Suppressor macrophage treated with lipopolysaccharide for 1 hour (primary cell): ENCODE data around the gene KCNK10.
"Not testable (repeated sequence)": the region's sequence is repeated elsewhere in the genome, so short reads cannot be mapped to it uniquely, and the experiment has no call there.

Source experiments
- DNase-seq, 3 donors: peaks; one replicate each; pipeline ENCODE4 v3.0.0-alpha.2; 2020 to 2022

Gene KCNK10

DNA sequence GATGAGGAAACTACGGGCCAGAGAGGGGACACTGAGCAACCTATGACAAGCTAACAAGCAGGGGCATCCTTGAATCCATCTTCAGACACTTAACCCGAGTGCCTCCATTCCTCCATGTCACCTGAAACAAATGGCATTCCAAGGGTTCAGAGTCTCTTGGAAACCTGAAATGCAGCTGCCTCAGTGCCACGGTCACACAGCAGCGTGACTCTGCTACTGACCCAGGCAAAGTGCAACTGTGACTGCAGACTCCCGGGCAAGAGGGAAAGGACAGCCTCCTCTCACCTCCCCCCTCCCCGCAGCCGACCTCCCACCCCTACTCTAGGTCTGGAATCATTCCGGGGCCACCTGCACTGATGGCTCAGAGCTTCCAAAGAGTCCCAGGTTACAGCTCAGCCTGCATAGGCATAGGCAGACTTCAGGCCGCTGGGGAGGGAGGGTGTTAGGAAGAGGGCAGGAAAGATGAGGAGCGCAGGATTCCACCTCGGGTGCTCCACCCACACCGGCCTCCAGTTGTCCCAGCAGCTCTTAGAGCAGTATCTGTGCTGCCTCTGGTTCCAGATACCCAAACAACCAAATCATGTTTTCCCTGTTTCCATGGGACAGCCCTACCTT is 53.2 kb downstream of the KCNK10 start:
- no peak for DNase-seq

DNA sequence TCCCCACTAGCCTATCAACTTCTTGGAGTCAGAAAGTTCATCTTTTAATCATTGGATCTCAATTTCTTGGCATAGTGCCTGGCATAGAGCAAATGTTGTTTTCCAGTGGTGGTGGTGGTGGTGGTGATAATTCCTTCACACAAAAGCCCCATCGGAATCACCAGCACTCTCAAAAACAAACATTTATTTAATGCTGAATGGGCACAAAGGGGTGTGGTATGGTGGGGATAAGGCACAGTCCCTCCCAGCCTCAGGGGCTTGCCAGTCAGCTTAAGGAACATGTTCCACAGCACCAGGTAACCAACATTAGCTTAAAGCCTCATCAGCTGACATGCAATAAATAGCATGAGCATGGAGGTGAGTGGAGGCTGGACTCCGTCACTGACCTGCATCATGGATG is 56.6 kb downstream of the KCNK10 start:
- DNase-seq: no peak

DNA sequence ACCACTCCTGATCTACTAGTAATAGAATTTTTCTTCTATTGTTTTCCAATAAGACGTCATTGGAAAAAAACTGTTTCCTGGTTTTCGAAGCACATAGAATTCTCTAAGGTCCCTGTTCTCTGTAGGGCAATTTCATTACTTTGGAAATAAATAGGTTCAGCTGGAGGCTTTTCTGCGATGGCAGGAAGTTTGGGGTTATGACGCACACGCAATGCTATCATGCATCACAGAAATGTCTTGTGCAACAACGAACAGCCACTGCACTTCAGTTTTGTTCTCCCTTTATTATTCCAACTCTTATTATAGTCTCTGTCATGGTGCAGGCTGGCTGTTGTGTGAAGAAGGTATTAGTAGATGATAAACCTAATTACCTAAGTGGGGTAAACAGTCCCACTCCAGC is 59.0 kb downstream of the KCNK10 start:
- DNase-seq: peak; percentile 42 to 68 (median 68)

DNA sequence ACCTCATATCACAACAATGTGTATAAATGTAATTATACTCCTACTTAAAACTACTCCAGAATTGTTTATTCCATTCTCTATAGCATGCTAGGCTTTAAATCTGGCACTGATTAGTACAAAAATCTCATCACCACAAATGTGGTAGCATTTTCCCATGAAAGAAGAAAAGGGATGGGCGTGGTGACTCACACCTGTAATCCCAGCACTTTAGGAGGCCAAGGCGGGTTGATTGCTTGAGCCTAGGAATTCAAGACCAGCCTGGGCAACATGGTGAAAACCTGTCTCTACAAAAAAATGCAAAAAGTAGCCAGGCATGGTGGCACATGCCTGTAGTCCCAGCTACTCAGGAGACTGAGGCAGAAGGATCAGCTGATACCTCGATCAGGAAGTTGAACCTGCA is 61.8 kb downstream of the KCNK10 start:
- not testable (repeated sequence) for DNase-seq

DNA sequence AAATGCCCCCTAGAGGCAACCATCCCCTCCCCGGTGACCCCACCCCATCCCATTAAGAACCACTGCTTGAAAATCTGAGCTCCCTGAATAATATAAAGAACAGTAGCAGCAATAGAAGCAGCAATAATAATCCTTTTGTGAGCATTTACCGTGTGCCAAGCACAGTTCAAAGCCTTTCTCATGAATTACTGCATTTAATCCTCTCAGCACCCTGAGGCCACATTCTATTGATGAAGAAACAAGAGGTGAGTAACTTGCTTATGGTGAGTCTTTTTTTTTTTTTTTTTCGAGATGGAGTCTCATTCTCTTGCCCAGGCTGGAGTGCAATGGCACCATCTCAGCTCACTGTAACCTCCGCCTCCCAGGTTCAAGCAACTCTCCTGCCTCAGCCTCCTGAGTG is 65.0 kb downstream of the KCNK10 start:
- no peak for DNase-seq

DNA sequence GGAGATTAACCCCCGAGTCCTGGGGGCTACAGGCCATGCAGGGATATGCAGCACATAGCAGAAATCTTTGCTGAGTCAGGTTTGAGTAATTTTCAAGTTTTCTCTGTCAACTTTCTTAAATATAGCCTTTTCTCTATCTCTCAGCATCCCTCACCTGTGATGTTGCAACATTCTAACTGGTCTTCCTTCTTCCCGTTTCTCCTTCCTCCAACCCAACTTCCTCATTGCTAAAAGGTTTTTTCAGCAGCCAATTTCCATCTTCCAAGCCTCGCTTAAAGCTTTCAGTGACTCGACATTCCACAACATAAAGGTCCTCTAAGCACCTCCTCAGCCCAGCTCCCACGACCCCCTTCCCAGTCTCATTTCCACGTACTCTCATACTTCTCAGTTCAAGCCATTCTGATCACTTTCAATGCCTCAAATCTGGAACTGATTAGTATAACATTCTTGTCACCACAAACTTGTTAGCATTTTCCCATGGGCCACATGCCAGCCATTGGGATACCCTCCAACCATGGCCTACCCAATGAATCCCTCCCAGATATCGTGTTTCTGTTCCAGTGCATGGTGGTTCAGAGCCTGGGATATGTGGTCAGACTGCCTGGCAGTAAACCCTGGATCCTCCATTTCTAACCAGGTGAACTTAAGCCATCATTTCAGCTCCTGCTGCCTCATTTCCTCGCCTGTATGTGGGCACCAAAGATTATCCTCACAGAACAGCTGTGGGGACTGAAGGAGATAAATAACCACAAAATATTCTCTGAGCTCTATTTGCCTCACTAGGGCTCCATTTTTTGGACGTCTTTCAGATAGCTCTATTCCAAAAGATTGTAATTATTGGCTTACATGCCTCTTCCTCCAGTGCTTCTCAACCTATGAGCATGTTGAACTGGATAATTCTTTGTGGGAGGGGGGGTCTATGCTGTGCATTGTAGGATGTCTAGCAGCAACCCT is 65.8 kb downstream of the KCNK10 start:
- no peak for DNase-seq

DNA sequence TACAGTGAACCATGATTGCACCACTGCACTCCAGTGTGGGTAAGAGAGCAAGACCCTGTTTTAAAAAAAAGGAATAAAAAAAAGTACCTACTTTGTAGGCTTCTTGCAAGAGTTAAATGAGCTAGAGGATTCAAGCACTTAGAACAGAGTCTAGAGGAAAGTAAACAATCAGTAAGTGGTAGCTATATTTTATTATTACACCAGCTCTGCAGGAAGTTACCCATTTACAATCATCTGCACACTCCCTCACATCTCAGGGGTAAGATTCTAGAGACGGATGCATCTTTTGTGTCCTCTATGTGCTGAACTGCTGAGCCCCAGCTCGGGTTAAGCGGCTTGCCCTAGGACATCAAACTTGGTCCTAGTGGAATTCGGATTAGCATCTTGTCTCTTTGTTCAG is 67.3 kb downstream of the KCNK10 start:
- DNase-seq: no peak

DNA sequence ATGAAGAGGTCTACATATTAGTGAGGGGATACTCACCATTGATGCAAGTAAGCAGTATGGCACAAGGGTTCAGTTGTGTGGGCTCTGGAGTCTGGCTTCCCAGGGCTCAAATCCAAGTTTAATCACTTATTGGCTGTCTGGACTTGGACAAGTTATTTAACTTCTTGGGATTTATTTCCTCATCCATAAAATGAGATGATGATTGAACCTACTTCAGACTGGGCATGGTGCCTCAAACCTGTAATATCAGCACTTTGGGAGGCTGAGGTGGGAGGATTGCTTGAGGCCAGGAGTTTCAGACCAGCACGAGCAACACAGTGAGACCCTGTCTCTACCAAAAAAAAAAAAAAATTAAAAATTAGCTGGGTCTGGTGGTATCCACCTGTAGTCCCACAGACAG is 67.9 kb downstream of the KCNK10 start:
- DNase-seq: no peak

DNA sequence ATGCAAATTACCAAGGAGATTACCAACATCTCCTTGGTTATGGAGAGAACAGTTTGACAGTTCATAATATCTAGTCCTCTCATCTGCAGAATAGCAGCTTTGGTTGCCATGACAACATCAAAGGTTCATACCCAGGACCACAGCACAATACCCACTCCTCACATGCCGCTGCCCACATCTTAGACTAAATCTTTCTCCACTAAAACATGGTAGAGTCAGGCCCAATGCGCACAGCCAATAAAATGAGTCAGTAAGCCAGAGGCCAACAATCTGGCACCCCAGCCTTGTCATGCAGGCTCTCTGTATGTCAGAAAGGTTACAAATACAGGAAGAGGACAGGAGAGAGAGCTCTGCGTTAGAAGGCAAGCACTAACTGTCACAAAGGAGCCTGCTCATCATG is 70.6 kb downstream of the KCNK10 start:
- DNase-seq: no peak

DNA sequence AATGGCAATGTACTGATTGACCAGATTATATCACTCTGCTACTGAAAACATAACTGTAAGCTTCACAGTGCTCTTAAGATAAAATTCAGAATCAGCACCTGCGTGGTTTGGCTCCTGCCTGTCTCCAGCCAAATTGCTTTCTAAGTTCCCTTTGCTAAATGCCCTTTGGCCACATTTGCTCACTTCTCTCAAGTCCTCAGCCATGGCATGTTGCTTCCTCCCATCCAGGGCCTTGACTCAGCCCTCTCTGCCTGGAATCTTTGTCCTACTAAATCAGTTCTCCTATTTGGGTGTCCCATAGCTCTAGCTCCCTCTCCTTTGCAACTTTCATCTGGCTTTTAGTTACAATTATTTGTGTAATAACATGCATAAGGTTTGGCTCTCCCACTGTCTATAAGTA is 71.4 kb downstream of the KCNK10 start:
- peak in 2 of 3 donors; percentile 28 to 33 for DNase-seq

DNA sequence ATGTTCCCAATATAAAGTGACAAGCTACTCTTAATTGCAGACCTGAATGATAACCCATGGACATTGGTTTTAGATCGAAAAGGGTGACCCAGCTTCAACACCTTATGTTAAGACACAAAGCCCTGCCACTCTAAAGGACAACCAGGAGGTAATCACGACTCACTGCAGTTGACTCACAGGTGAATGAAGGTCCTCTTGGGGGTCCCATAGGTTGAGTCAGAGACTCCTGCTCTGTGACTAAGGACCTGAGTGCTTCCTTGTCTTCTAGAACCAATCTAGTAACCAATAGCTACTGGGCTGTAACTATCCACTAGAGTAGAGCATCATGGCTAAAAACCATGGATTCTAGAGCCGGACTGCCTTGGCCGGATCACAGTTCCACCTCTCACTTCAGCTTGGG is 73.8 kb downstream of the KCNK10 start:
- DNase-seq: no peak

DNA sequence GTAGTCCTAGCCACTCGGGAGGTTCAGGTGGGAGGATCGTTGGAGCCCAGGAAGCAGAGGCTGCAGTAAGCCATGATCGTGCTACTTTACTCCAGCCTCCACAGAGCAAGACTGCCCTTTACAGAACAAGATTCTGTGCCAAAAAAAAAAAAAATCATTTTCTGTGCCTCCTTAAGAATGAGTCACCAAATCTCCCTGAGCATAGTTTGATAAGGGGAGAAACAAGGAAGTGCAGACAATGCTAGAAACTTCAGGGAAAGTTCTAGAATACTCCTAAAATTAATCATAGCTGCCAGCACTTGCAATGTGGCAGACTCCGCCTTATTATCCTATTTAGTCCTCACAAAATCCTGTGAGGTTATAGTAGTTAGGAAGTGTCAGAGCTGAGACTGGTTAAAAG is 74.5 kb downstream of the KCNK10 start:
- peak; percentile 55 to 77 (median 77) for DNase-seq

DNA sequence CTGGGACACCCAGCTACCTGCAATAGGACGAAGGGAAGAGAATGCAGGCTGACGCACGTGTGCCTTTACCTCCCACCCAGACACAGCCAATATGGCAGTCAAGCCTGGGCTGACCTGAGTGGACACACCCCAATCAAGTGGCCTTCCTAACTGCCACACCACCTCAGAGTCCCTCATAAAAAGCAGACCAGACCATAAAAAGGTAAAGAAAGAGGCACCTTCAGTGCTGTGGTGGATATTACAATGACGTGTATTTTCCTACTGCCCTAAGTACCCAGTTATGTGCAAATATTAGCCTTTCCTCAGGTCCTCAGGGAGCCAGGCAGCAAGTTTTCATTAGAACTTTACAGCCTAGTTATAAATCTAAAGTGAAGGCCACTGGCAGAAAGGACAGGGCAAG is 75.8 kb downstream of the KCNK10 start:
- no peak for DNase-seq

DNA sequence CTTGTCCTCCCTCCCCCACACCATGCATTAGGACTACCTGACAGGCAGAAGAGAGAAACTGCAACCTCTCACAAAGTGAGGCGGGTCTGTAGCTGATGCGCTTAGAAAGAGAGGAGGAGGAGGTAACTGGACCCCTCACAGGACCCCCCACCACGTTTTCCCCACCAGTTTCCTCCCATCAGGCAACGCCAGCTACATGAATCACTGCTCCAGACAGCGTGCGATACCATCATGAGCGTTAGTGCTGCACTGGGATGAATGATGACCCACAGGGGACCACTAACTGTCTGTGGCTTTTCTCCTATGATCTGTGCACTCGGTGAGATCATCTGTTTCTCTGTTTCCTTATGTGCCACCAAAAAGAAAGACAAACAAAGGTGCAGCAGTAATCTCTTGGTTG is 77.7 kb downstream of the KCNK10 start:
- DNase-seq: no peak

DNA sequence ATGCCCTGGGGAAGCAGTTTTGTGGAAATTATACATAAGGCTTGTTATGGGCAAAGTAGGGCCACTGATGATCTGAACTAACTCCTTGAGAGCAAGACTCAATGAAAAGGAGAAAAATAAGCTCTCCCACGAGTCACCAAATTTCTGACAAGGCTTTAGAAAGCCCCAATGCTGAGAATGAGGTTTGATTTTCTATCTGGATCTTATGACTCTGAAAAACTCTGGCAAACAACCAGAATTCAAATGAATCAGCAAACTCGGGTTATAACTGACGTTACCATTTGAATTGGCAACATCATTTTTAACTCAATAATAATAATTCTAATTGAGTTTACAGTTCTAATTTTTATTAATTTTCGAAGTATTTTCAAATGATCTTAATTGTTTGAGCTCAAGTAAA is 79.1 kb downstream of the KCNK10 start:
- peak; percentile 4 to 45 (median 23) for DNase-seq

DNA sequence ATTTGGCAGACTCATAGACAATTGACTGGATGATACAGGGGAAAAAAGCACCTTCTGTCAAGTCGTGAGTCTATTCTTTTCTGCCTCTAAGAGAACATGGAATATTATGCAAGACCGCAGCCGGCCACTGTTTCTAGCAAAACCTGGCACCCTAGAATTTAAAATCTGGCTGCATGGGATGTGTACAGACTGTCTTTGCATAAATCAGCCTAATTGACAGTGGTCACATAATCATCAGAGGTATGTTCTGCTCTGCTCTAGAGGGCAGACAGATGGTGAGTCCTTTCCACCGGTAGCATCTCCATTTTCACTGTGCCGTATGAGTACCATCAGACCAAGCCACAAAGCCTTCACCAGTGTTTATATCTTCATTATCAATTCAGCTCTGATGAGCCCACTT is 80.6 kb downstream of the KCNK10 start:
- DNase-seq: no peak

DNA sequence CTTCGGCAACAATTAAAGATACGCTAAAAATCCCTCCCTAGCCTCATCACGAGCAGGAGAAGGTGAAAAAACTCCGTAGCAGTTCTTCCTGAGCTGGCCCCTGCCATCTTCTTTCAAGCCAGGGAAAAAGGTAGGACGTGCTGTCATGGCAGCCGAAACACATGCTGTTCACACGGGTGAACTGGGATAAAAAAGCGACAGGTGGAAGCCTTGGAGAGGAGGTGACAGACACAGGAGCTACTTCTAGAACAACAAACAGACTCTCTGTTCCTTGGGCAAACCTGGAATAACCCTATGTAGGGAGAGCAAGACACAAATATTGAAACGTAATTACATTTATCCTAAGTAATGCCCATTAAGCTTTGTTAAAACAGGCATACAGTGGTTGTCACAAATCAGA is 81.3 kb downstream of the KCNK10 start:
- DNase-seq: no peak

DNA sequence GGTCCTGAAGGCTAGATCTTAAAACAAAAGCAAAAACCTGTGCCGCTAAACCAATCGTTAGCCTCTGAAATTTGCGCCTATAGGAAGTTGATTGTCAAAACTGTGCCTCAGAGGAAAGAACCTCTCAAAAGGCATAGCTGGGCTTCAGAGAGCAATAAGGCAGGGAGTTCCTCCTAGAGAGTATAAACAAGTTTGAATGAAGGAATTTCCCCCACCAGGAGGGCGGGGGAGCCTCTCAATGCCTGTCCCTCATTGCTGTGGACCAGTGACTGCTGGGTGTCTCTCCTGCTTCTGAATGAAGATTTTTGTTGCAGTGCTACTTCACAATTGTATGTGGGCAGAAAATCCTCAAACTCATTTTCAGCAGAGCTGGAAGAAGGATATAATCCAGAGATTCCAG is 88.6 kb downstream of the KCNK10 start:
- DNase-seq: peak in 2 of 3 donors; percentile 25 to 31

DNA sequence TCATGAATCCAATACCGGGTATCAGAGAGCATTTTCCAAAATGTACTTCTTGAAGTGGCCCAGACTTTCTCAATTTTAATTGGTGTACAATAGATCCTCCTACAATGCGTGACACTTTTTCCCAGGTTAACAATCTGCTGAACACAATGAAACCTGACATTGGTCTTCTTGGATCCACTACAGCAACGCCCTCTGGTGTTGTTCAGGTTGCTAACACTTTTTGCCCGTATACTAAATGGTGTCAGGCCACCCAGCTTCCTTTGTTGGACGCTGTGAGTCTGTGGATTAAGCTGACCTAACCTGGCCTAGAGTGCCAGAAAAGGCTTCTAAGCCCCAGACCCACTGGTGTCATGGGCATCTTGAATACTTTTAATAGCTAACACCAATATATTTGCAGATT is 89.2 kb downstream of the KCNK10 start:
- DNase-seq: no peak

DNA sequence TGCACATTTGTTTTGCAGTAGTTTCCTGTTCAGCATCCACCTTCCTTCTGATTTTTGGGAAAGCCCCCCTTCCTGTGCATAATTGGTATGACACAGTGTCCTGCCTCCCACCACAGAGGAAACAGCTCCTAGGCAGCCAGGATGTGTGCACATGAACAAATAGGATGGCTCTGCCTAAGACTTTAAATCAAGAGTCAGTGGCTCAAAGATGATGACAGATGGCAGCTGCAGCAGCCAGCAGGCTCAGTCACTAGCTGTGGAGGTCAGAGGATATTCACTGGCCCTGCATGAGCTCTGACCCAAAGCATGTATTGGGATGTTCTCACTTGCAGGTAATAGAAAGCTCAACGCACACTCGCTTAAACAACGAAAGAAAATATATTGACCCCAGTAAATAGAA is 90.3 kb downstream of the KCNK10 start:
- peak in 2 of 3 donors; percentile 7 to 29 for DNase-seq

DNA sequence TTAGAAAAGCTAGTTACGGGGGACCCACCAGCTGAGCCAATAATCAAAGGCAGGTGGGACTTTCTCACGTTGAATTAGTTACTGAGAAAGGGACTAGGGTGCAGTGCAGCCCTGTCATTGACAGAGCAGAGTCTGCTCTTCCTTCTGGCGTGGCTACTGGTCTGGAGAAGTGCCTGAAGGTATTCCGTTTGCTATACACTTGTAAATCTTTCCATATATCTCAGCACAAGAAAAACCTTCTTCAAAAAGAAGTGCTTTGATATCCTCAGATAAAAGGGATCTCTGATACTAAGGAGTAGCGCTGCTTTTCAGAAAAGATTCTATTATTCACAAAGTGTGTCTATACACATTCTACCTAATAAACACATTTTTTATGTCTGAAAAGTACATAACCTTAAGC is 91.5 kb downstream of the KCNK10 start:
- no peak for DNase-seq

DNA sequence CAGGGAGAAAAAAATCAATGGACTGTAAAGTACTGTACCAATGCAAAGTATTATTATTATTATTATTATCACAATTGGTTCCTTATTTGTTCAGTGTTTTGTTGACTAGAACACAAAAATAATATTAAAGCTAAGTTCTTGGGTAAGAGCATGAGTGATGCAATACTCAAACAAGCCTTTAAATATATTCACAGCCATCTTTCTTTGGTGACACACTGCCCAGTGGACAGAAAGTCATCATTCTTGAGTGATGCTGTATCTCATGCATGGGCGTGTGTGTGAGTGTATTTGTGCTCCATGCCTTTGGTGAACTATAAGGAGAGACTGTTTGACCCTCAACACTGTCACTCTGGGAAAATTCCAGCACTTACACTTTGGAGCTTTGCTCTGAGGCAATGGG is 93.6 kb downstream of the KCNK10 start:
- DNase-seq: peak; percentile 33 to 61 (median 48)

DNA sequence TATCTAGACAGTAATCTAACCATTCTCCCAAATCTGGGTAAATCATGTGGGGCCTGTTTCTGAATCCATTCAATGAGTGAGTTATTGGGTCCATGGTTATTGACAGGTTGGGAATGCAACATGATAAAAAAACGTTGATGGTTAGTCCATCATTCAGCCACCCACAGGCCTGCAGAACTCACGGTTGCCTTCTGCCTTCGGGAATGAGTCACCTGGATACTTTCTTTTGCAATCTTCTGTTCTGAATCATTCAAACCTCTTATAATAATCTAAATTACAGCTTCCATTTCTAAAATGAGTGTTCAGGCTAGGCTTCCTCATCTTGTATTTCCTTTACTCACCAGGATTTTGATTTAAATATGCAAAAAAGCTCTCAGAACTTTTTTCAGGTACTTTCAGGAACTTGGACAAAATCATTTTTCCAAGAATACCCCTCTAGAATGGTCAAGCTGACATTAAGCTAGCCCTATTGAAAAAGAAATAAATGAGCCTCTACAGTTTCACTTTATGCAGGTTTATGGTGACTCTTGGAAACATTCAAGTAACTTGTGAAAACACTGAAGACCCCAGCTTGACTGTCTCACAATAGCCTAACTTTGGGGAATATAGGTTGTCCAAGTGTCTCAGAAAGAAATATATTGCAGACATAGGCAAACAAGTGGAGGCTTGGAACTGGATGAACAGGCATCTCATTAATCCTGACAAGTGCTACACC is 94.4 kb downstream of the KCNK10 start:
- peak; percentile 9 to 36 (median 35) for DNase-seq

DNA sequence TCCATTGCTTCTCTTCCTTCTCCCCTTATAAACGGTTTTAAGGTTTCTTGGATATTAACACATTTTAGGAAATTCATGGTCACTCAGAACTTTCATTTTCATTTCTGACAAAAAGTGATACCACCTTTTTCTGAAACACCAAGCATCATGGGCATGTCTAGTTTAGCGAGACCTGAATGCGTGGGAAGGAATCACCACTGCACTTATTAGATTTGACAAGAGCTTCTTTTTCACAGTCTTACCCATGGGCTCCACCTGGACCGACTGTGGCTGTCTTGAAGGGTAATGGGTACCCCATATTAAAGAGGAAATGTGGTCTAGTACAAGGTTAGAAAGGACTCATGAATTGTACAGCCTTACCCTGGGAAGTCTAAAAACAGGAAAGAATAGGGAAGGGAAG is 95.4 kb downstream of the KCNK10 start:
- DNase-seq: no peak
